Neural progenitor cell (in vitro differentiated cells): Measurements from ENCODE around the gene CALCR. TPM values are rescaled to one million over a fixed set of nuclear protein-coding genes. Genes with fewer than 3 reads are reported as not detected.

Experiments used
- DNase-seq: peaks from one replicate; pipeline ENCODE4 v3.0.0-alpha.2; 2016; ENCODE audit warnings: low spot score
- H2AFZ ChIP-seq: fragments of 200-600 bp; sonication (generic); replicated peaks from 2 replicates; pipeline ENCODE4 v1.6.1; 2016; ENCODE audit warnings: antibody characterized with exemption
- H3F3A ChIP-seq: fragments of 200-600 bp; sonication (generic); 2 replicates; pipeline ENCODE4 v1.6.1; 2016; ENCODE audit warnings: antibody characterized with exemption, low read depth
- H3K27ac ChIP-seq: fragments of 200-600 bp; sonication (generic); 2 replicates; pipeline ENCODE4 v1.5.1; 2016; ENCODE audit warnings: mild to moderate bottlenecking
- H3K27me3 ChIP-seq: fragments of 200-600 bp; sonication (generic); 2 replicates; pipeline ENCODE4 v1.6.1; 2016; ENCODE audit warnings: mild to moderate bottlenecking, moderate library complexity
- H3K36me3 ChIP-seq: fragments of 200-600 bp; sonication (generic); 2 replicates; pipeline ENCODE4 v1.5.1; 2016
- H3K4me1 ChIP-seq: fragments of 200-600 bp; sonication (generic); 2 replicates; pipeline ENCODE4 v1.6.1; 2016; ENCODE audit warnings: mixed run types
- H3K4me2 ChIP-seq: fragments of 200-600 bp; sonication (generic); 2 replicates; pipeline ENCODE4 v1.6.1; 2016
- H3K4me3 ChIP-seq: fragments of 200-600 bp; sonication (generic); 2 replicates; pipeline ENCODE4 v1.5.1; 2016
- H3K79me2 ChIP-seq: fragments of 200-600 bp; sonication (generic); 2 replicates; pipeline ENCODE4 v1.6.1; 2016; ENCODE audit warnings: low read depth
- H3K9ac ChIP-seq: fragments of 200-600 bp; sonication (generic); 2 replicates; pipeline ENCODE4 v1.6.1; 2016
- H3K9me3 ChIP-seq: fragments of 200-600 bp; sonication (generic); 2 replicates; pipeline ENCODE4 v1.5.1; 2016; ENCODE audit warnings: low read depth
- H4K20me1 ChIP-seq: fragments of 200-600 bp; sonication (generic); 2 replicates; pipeline ENCODE4 v1.6.1; 2016; ENCODE audit warnings: low read depth
- H3K27ac Mint-ChIP-seq: 3 replicates; pipeline ENCODE4 v1.8.0; 2021; ENCODE audit warnings: mixed read lengths
- H3K27me3 Mint-ChIP-seq: 2 replicates; pipeline ENCODE4 v1.8.0; 2022; ENCODE audit warnings: low read depth, mild to moderate bottlenecking, inconsistent platforms, moderate library complexity, mixed read lengths; ENCODE audit not compliant: insufficient read depth
- H3K36me3 Mint-ChIP-seq: 3 replicates; pipeline ENCODE4 v1.8.0; 2021; ENCODE audit warnings: mixed read lengths
- H3K4me1 Mint-ChIP-seq: 3 replicates; pipeline ENCODE4 v1.8.0; 2021; ENCODE audit warnings: mixed read lengths
- H3K4me3 Mint-ChIP-seq: 3 replicates; pipeline ENCODE4 v1.8.0; 2021; ENCODE audit warnings: mild to moderate bottlenecking, moderate library complexity, mixed read lengths
- H3K9me3 Mint-ChIP-seq: 3 replicates; pipeline ENCODE4 v1.8.0; 2020; ENCODE audit warnings: mixed read lengths
- EZH2 ChIP-seq: fragments of 200-600 bp; sonication (generic); IDR thresholded peaks from 2 replicates; pipeline ENCODE4 v1.6.1; 2017; ENCODE audit warnings: antibody characterized with exemption, mild to moderate bottlenecking, moderate library complexity
- EZH2phosphoT487 ChIP-seq: fragments of 200-600 bp; sonication (generic); IDR thresholded peaks from 2 replicates; pipeline ENCODE4 v1.6.1; 2017; ENCODE audit warnings: antibody characterized with exemption
- total RNA-seq: library from RNA; depleted of rRNA; stranded (reverse); fragments of >200 nt; gene quantifications from 2 replicates; pipeline ENCODE4 v1.2.3, GENCODE V29; 2015; ENCODE audit warnings: low replicate concordance
- TF ChIP-seq, protein P1 (sequence below): fragments of 200-600 bp; sonication (generic); IDR thresholded peaks from 2 replicates; pipeline ENCODE4 v1.5.1; 2017; ENCODE audit warnings: antibody characterized with exemption, mild to moderate bottlenecking

The CALCR gene
- total RNA-seq, 1 donor from 2014 or later = not detected

DNA sequence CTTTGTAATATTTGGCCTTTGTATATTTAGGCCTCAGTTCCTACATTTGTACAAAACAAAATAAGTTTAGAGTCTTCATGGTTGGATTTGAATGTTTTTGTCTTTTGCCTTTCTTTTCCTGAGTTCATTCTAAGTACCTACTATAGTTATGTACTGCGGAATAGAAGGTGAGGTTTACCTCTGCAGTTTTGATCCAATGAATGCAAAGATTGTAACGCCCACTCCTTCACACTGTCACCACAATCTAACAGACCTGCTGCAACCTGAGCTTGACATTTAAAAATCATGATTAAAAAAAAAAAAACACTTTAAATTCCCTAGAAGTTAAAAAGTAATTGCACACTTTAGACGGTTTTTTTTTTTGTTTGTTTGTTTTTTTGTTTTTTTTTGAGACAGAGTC lies 145.0 kb downstream of the CALCR start:
- H3K4me3 Mint-ChIP-seq = no peak overlapping the region
- Histone ChIP-seq H3K9ac (no peak overlapping the region), H3K27me3 (no peaks in the 10 kb centered on the region), H3F3A (no peaks in the 10 kb centered on the region), H3K4me3 (no peak overlapping the region), H3K9me3 (no peaks in the 10 kb centered on the region), H4K20me1 (no peaks in the 10 kb centered on the region), H3K36me3 (no peaks in the 10 kb centered on the region), H3K27ac (no peak overlapping the region), H3K4me2 (no peak overlapping the region), H3K4me1 (no peaks in the 10 kb centered on the region), H3K79me2 (no peaks in the 10 kb centered on the region), H2AFZ (no peak overlapping the region)
- H3K36me3 Mint-ChIP-seq = no peaks in the 10 kb centered on the region
- TF ChIP-seq, protein P1, sequence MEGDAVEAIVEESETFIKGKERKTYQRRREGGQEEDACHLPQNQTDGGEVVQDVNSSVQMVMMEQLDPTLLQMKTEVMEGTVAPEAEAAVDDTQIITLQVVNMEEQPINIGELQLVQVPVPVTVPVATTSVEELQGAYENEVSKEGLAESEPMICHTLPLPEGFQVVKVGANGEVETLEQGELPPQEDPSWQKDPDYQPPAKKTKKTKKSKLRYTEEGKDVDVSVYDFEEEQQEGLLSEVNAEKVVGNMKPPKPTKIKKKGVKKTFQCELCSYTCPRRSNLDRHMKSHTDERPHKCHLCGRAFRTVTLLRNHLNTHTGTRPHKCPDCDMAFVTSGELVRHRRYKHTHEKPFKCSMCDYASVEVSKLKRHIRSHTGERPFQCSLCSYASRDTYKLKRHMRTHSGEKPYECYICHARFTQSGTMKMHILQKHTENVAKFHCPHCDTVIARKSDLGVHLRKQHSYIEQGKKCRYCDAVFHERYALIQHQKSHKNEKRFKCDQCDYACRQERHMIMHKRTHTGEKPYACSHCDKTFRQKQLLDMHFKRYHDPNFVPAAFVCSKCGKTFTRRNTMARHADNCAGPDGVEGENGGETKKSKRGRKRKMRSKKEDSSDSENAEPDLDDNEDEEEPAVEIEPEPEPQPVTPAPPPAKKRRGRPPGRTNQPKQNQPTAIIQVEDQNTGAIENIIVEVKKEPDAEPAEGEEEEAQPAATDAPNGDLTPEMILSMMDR = no peak
- no peaks in the 10 kb centered on the region for H3K9me3 Mint-ChIP-seq
- DNase-seq = no peak
- H3K27ac Mint-ChIP-seq = no peak overlapping the region
- no peaks in the 10 kb centered on the region for H3K27me3 Mint-ChIP-seq
- H3K4me1 Mint-ChIP-seq = no peaks in the 10 kb centered on the region

DNA sequence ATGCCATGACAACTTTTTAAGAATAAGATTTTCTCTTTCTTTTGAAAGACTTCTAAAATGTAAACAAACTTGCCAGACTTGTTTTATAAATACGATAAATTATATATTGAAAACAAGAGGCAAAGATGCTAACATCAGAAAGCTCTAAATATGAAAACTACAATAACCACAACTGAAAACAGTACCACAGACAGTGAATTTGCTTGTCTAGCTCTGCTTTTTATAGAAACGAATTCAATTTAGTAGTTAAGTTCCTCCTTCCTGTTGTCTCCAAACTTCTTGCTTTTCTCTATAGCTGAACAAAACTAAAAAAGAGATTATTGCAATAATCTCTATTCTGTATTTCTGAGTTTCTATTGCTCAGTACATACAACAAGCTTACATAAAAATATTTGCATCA lies 147.4 kb downstream of the CALCR start:
- H3K9me3 ChIP-seq = no peaks in the 10 kb centered on the region
- no peak overlapping the region for H3K27ac Mint-ChIP-seq
- no peak overlapping the region for H3K4me2 ChIP-seq
- no peaks in the 10 kb centered on the region for H3K36me3 ChIP-seq
- H3K27me3 Mint-ChIP-seq = no peaks in the 10 kb centered on the region
- no peak overlapping the region for H3K27ac ChIP-seq
- no peaks in the 10 kb centered on the region for H3K36me3 Mint-ChIP-seq
- no peaks in the 10 kb centered on the region for H3K27me3 ChIP-seq
- no peaks in the 10 kb centered on the region for H3K9me3 Mint-ChIP-seq
- no peak overlapping the region for H2AFZ ChIP-seq
- no peak overlapping the region for H3K9ac ChIP-seq
- no peaks in the 10 kb centered on the region for H3K79me2 ChIP-seq
- no peak for DNase-seq
- no peaks in the 10 kb centered on the region for H3K4me1 ChIP-seq
- no peaks in the 10 kb centered on the region for H4K20me1 ChIP-seq
- no peaks in the 10 kb centered on the region for H3K4me1 Mint-ChIP-seq
- H3K4me3 ChIP-seq = no peak overlapping the region
- no peak overlapping the region for H3K4me3 Mint-ChIP-seq
- TF ChIP-seq, protein P1 = no peak
- TF ChIP-seq EZH2phosphoT487 (no peak), EZH2 (no peak)
- H3F3A ChIP-seq = no peaks in the 10 kb centered on the region

DNA sequence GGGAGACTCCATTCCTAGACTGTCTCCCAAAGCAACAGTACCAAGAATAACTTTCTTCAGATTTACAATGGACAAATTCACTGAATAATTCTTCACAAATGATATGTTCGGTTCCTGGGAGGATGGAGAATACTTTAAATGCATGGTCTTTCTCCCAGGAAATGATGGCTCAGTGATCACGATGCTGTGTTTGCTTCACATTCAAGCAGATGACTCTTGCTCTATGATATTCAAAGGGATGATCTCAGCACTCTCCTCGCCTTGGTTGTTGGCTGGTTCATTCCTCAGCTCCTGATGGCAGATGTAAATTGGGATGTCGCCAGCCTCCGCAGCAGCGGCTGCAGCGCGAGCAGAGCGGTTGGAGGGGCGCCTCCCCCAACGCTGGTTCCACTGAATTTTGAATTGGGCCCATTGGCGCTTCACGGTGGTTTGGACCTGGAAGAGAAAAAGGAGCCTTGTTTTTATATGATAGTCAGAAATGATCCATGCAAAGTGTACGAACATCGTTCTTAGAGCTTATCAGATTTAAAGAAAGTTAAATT lies 148.3 kb downstream of the CALCR start:
- no peaks in the 10 kb centered on the region for H3K27me3 Mint-ChIP-seq
- no peaks in the 10 kb centered on the region for H3K9me3 Mint-ChIP-seq
- no peaks in the 10 kb centered on the region for H3K9me3 ChIP-seq
- H3K4me2 ChIP-seq = no peak overlapping the region
- no peaks in the 10 kb centered on the region for H4K20me1 ChIP-seq
- no peak overlapping the region for H2AFZ ChIP-seq
- H3K4me1 ChIP-seq = no peaks in the 10 kb centered on the region
- no peak overlapping the region for H3K27ac Mint-ChIP-seq
- H3K79me2 ChIP-seq = no peaks in the 10 kb centered on the region
- no peak for DNase-seq
- H3K4me3 Mint-ChIP-seq = no peak overlapping the region
- H3K27me3 ChIP-seq = no peaks in the 10 kb centered on the region
- no peaks in the 10 kb centered on the region for H3K36me3 ChIP-seq
- TF ChIP-seq, protein P1 = no peak
- TF ChIP-seq EZH2phosphoT487 (no peak), EZH2 (no peak)
- H3K9ac ChIP-seq = no peak overlapping the region
- H3K27ac ChIP-seq = no peak overlapping the region
- no peak overlapping the region for H3K4me3 ChIP-seq
- H3K36me3 Mint-ChIP-seq = no peaks in the 10 kb centered on the region
- H3K4me1 Mint-ChIP-seq = no peaks in the 10 kb centered on the region
- no peaks in the 10 kb centered on the region for H3F3A ChIP-seq
